GM12878 (cell line): ENCODE data around the gene SKP2. TPM values are rescaled to one million over a fixed set of nuclear protein-coding genes. Genes with fewer than 3 reads are reported as not detected.
A peak's percentile ranks its signal among the peaks of the same experiment; 100 is the strongest.

Experiments
- CHD2 ChIP-seq: IDR thresholded peaks from 2 replicates; pipeline ENCODE4 v1.6.1; 2011; ENCODE audit warnings: low read depth, low read length, improper control_type of control experiment, borderline replicate concordance
- DPF2 ChIP-seq: fragments of 450-650 bp; IDR thresholded peaks from 2 replicates; pipeline ENCODE4 v1.6.1; 2017; ENCODE audit warnings: mild to moderate bottlenecking
- E2F4 ChIP-seq: IDR thresholded peaks from 2 replicates; pipeline ENCODE4 v1.6.1; 2012; ENCODE audit warnings: low read depth, low read length, improper control_type of control experiment
- EP300 ChIP-seq, 2 experiments: fragments of 150-350 bp in 1 of 2; IDR thresholded peaks; 2 replicates each; pipeline ENCODE4 v1.6.1; 2011 to 2012; ENCODE audit warnings: low read depth in 2 of 2, low read length in 2 of 2, borderline replicate concordance in 1 of 2, improper control_type of control experiment in 1 of 2, inconsistent platforms in 1 of 2; ENCODE audit not compliant: control insufficient read depth in 1 of 2
- FOXM1 ChIP-seq: IDR thresholded peaks from 2 replicates; pipeline ENCODE4 v1.6.1; 2012; ENCODE audit warnings: low read depth, mild to moderate bottlenecking, inconsistent platforms, low read length, moderate library complexity
- IRF3 ChIP-seq: fragments of 450-650 bp; IDR thresholded peaks from 2 replicates; pipeline ENCODE4 v1.6.1; 2014; ENCODE audit warnings: mild to moderate bottlenecking
- IRF4 ChIP-seq: IDR thresholded peaks from 2 replicates; pipeline ENCODE4 v1.6.1; 2011; ENCODE audit warnings: low read depth, low read length
- LARP7 ChIP-seq: fragments of 450-650 bp; IDR thresholded peaks from 2 replicates; pipeline ENCODE4 v1.6.1; 2017; ENCODE audit warnings: mild to moderate bottlenecking
- MAX ChIP-seq: IDR thresholded peaks from 2 replicates; pipeline ENCODE4 v1.6.1; 2012; ENCODE audit warnings: low read depth, low read length, improper control_type of control experiment
- MTA2 ChIP-seq: fragments of 450-650 bp; IDR thresholded peaks from 2 replicates; pipeline ENCODE4 v1.6.1; 2016; ENCODE audit warnings: low read depth, mild to moderate bottlenecking, moderate library complexity
- MXI1 ChIP-seq: fragments of 150-350 bp; IDR thresholded peaks from 2 replicates; pipeline ENCODE4 v1.6.1; 2011; ENCODE audit warnings: low read depth, mild to moderate bottlenecking, inconsistent platforms, low read length, improper control_type of control experiment
- RELA ChIP-seq: fragments of 450-650 bp; IDR thresholded peaks from 2 replicates; pipeline ENCODE4 v1.8.0; 2014; ENCODE audit warnings: borderline replicate concordance; ENCODE audit not compliant: partially characterized antibody
- SIX5 ChIP-seq: IDR thresholded peaks from 2 replicates; pipeline ENCODE4 v1.6.1; 2011; ENCODE audit warnings: mild to moderate bottlenecking, low read depth, low read length, moderate library complexity; ENCODE audit not compliant: severe bottlenecking
- SKIL ChIP-seq: fragments of 450-650 bp; IDR thresholded peaks from 2 replicates; pipeline ENCODE4 v1.6.1; 2017; ENCODE audit warnings: mild to moderate bottlenecking, low read depth, inconsistent platforms; ENCODE audit not compliant: poor library complexity, severe bottlenecking
- TCF3 ChIP-seq: IDR thresholded peaks from 2 replicates; pipeline ENCODE4 v1.6.1; 2012; ENCODE audit warnings: low read depth, mild to moderate bottlenecking, low read length, borderline replicate concordance; ENCODE audit not compliant: insufficient read depth
- TCF7 ChIP-seq: IDR thresholded peaks from 2 replicates; pipeline ENCODE4 v1.6.1; 2014; ENCODE audit warnings: antibody characterized with exemption, borderline replicate concordance
- WRNIP1 ChIP-seq: IDR thresholded peaks from 2 replicates; pipeline ENCODE4 v1.6.1; 2011; ENCODE audit warnings: low read depth, low read length, improper control_type of control experiment, borderline replicate concordance
- ZBTB40 ChIP-seq: fragments of 450-650 bp; IDR thresholded peaks from 2 replicates; pipeline ENCODE4 v1.6.1; 2016; ENCODE audit warnings: mild to moderate bottlenecking, moderate library complexity, borderline replicate concordance
- ZNF217 ChIP-seq: fragments of 450-650 bp; IDR thresholded peaks from 2 replicates; pipeline ENCODE4 v1.6.1; 2017; ENCODE audit warnings: antibody characterized with exemption, mild to moderate bottlenecking
- ZNF24 ChIP-seq: fragments of 450-650 bp; IDR thresholded peaks from 2 replicates; pipeline ENCODE4 v1.6.1; 2017; ENCODE audit warnings: antibody characterized with exemption, mild to moderate bottlenecking
- polyA plus RNA-seq, 11 experiments: library from polyadenylated mRNA; depleted of rRNA in 4 of 11; unstranded in 6 of 11; stranded (reverse) in 5 of 11; fragments of >200 nt; fragmentation: Nextera tagmentation in 4 of 11; fragmentation: Illumina TruSeq in 1 of 11; extraction: Ambion mirVana in 4 of 11; extraction: Trizol in 1 of 11; gene quantifications; 1 replicate in 1 of 11; 2 replicates in 10 of 11; pipeline versions ENCODE4 v1.2.1 to v1.2.3, GENCODE V29; 2011 to 2016; ENCODE audit warnings: inconsistent platforms in 2 of 11, missing spikeins in 2 of 11, low read depth in 1 of 11
- total RNA-seq, 4 experiments: library from RNA; depleted of rRNA in 3 of 4; stranded (reverse); fragments of >200 nt in 3 of 4; fragmentation: Illumina TruSeq in 1 of 4; extraction: Trizol in 1 of 4; gene quantifications; 2 replicates each; pipeline versions ENCODE4 v1.2.1 to v1.2.3, GENCODE V29; 2013 to 2021

SKP2 gene
- total and polyA plus RNA-seq, 10 of the 15 experiments (the other 5 are each of a cell fraction or from before 2014, with no cell fraction given), result 13.9 to 50.8 (median 36.9) TPM

- TF ChIP-seq FOXM1 (peak; percentile 44; the same call in 1 of the 2 replicates), TCF3 (no peak), LARP7 (no peak), DPF2 (peak; percentile 65), E2F4 (no peak), MAX (no peak), MTA2 (peak; percentile 75), SIX5 (no peak), CHD2 (no peak), MXI1 (no peak), IRF4 (0 out of 2 replicates have a peak, but pooled peaks have one; percentile 20), ZNF217 (0 out of 2 replicates have a peak, but pooled peaks have one; percentile 20), TCF7 (no peak), EP300 (IDR thresholded peaks at IDR 0.05; ENCODE audit: borderline replicate concordance in 1 of 2, control insufficient read depth in 1 of 2, low read depth in 2 of 2, low read length in 2 of 2) (peak; percentile 22 to 58; a peak in 2 of 4 replicates), SKIL (no peak), IRF3 (no peak), RELA (no peak), WRNIP1 (no peak), ZBTB40 (no peak), ZNF24 (no peak)
Observed at GRCh38 chr5:36177154-36177553, 25.2 kb downstream of the SKP2 start (continued).
